ENCODE measurements around the gene ADK. TPM values are rescaled to one million over a fixed set of nuclear protein-coding genes. Genes with fewer than 3 reads are reported as not detected.
"Not testable (repeated sequence)": the region's sequence is repeated elsewhere in the genome, so short reads cannot be mapped to it uniquely, and the experiment has no call there.

The ADK gene
- total and polyA plus RNA-seq, 8 donors: 44.8 to 68.6 (median 57.5) TPM

DNA sequence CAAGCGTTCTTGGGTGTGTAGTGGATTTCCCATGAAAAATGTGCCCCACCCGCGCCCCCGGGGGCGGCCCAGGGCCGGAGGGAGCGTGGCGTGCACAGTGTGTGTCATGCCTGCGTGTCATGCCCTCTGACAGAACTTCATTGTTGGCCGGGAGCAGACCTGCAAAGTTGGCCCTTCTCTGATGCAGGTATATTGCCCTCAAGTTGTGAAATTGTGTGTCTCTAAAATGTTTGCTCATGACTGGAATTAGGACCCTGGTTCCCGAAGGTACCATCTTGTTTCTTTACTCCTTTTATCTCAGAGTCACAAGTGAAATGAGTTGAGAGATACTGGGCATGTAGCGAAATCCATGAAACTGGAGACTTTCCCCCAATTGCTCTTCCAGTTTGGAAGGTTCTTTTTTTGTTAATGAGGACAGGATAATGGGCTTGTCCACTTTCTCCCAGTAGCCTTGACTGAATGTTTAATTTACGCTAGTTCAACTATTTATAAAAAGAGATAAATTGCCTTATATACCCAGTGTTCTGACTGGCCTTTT is 26.2 kb downstream of the ADK start:
- ATAC-seq: peak; percentile 52
- Histone ChIP-seq H3K36me3 (no peaks in the 10 kb centered on the region), H3K9me3 (no peaks in the 10 kb centered on the region), H3K27ac (peak overlapping the region; percentile 88 to 95), H3K4me1 (peaks cover 5 to 35% of the 10 kb centered on the region in 2 donors), H3K4me3 (peak overlapping the region; percentile 75 to 89), H3K27me3 (no peaks in the 10 kb centered on the region)
- intact Hi-C loops (cut with DNase I): no loop called here
- TF ChIP-seq, protein P1, sequence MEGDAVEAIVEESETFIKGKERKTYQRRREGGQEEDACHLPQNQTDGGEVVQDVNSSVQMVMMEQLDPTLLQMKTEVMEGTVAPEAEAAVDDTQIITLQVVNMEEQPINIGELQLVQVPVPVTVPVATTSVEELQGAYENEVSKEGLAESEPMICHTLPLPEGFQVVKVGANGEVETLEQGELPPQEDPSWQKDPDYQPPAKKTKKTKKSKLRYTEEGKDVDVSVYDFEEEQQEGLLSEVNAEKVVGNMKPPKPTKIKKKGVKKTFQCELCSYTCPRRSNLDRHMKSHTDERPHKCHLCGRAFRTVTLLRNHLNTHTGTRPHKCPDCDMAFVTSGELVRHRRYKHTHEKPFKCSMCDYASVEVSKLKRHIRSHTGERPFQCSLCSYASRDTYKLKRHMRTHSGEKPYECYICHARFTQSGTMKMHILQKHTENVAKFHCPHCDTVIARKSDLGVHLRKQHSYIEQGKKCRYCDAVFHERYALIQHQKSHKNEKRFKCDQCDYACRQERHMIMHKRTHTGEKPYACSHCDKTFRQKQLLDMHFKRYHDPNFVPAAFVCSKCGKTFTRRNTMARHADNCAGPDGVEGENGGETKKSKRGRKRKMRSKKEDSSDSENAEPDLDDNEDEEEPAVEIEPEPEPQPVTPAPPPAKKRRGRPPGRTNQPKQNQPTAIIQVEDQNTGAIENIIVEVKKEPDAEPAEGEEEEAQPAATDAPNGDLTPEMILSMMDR (IDR thresholded peaks at IDR 0.05): no peak
- peak in 3 of 4 donors; percentile 34 to 83 (median 39) for DNase-seq

DNA sequence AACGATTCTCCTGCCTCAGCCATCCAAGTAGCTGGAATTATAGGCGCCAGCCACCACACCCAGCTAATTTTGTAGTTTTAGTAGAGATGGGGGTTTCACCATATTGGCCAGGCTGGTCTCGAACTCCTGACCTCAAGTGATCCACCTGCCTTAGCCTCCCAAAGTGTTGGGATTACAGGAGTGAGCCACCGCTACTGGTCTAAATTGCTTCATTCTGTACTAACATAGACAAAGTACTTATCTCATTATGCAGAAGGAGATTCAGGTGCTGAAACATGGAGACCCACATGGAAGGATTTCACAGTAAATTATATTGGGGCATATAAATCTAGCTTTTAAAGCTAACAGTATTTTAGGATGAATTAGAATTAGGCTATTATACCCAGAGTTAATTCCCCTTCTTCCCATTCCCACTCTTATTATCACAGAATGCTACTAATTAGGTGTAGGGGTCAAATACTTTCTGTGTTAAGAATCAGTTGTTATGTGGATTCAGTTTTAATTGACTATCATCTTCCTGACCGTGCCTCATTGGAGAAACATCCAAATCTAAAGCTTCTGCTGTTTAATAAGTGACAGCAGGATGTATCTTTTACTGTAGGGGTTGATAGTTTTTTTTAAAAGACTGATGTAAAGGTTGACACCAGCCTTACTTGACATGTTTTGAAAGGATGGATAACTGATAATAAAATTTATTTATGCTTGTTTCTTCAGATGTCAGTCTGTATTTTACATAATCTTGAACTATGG is 27.2 kb downstream of the ADK start:
- Histone ChIP-seq H3K27ac (no peak overlapping the region), H3K4me3 (peak overlapping the region in 1 of 2 donors; percentile 75), H3K9me3 (no peaks in the 10 kb centered on the region), H3K36me3 (no peaks in the 10 kb centered on the region), H3K4me1 (peaks cover 5 to 35% of the 10 kb centered on the region in 2 donors), H3K27me3 (no peaks in the 10 kb centered on the region)
- DNase-seq (no peak), ATAC-seq (no peak)
- intact Hi-C loops (cut with DNase I): no loop called here
- TF ChIP-seq, protein P1 (IDR thresholded peaks at IDR 0.05): no peak

DNA sequence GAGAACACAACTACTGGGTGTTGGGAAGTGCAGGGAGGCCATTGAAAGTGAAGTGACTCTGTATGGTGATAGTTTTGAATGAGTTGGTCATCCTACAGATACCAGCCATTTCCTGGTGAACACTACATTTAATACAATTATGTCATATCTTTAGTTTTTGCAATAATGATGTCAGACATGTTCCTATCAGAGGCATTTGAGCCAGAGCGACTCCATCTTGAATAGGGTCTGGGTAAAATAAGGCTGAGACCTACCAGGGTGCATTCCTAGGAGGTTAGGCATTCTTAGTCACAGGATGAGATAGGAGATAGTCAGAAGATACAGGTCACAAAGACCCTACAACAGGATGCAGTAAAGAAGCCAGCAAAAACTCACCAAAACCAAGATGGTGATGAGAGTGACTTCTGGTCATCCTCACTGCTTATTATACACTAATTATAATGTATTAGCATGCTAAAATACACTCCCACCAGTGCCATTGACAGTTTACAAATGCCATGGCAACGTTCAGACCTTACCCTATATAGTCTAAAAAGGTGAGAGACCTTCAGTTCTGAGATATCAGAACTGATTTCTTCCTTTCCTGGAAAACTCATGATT is 28.2 kb downstream of the ADK start:
- no peak overlapping the region for H3K4me3 ChIP-seq
- TF ChIP-seq, protein P1 (IDR thresholded peaks at IDR 0.05): no peak
- peaks cover 5 to 35% of the 10 kb centered on the region in 2 donors for H3K4me1 ChIP-seq
- no peak for DNase-seq
- H3K27me3 ChIP-seq: no peaks in the 10 kb centered on the region
- ATAC-seq: no peak
- intact Hi-C loops (cut with DNase I): no loop called here
- no peak overlapping the region for H3K27ac ChIP-seq
- no peaks in the 10 kb centered on the region for H3K36me3 ChIP-seq
- H3K9me3 ChIP-seq: no peaks in the 10 kb centered on the region

DNA sequence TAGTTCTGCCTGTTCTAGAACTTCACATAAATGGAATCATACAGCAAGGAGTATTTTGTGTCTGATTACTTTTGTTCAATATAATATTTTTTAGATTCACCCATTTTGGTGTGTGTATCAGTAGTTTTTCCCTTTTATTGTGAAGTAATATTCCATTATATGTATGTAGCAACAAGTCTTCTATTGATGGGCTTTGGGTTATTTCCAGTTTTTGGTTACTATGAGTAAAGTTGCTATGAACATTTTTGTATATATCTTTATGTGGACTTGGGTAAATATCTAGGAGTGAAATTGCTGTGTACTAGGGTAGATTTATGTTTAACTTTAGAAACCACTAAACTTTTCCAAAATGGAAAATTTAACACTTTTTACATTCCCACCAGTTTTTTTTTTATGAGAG is 35.7 kb downstream of the ADK start:
- H3K4me1 ChIP-seq: peaks cover 17 to 26% of the 10 kb centered on the region in 2 donors
- H3K27ac ChIP-seq: no peak overlapping the region
- ATAC-seq: no peak
- TF ChIP-seq, protein P1 (IDR thresholded peaks at IDR 0.05): no peak
- peak in 1 of 4 donors; percentile 65 for DNase-seq
- H3K27me3 ChIP-seq: no peaks in the 10 kb centered on the region
- intact Hi-C loops (cut with DNase I): no loop called here
- H3K9me3 ChIP-seq: no peaks in the 10 kb centered on the region
- no peak overlapping the region for H3K4me3 ChIP-seq
- no peaks in the 10 kb centered on the region for H3K36me3 ChIP-seq

DNA sequence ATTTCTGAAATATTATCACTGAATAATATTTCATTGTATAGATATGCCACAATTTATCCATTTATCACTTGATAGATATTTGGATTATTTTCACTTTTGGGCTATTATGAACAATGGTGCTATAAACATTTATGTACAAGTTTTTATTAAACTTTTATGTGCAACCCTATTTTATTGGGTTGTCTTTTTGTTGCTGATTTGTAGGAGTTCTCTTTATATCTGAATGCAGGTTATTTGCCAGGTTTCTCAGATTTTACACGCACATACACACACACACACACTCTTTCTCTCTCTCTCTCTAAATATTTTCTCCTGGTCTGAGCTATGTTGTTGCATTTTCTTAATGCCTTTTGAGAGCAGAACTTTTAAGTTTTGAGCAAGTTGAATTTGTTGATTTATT is 36.2 kb downstream of the ADK start:
- intact Hi-C loops (cut with DNase I): no loop called here
- peak overlapping the region in 1 of 2 donors; percentile 9 for H3K27ac ChIP-seq
- no peaks in the 10 kb centered on the region for H3K9me3 ChIP-seq
- H3K4me1 ChIP-seq: peaks cover 17 to 29% of the 10 kb centered on the region in 2 donors
- no peak overlapping the region for H3K4me3 ChIP-seq
- no peak for DNase-seq
- TF ChIP-seq, protein P1 (IDR thresholded peaks at IDR 0.05): no peak
- H3K27me3 ChIP-seq: no peaks in the 10 kb centered on the region
- ATAC-seq: no peak
- no peaks in the 10 kb centered on the region for H3K36me3 ChIP-seq

DNA sequence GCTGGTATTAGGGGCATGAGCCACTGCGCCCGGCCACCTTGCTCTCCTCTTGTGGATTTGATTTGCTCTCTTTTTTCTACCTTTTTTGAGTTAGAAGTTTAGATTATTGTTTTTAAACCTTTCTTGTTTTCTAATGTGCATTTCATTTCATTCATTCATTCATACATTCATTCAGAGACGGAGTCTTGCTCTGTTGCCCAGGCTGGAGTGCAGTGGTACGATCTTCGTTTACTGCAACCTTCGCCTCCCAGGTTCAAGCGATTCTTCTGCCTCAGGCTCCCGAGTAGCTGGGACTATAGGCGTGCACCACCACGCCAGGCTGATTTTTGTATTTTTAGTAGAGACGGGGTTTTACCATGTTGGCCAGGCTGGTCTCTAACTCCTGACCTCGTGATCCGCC is 37.6 kb downstream of the ADK start:
- H3K27me3 ChIP-seq; intact Hi-C loops (cut with DNase I); H3K4me3 ChIP-seq; H3K9me3 ChIP-seq; DNase-seq; H3K36me3 ChIP-seq; ATAC-seq: not testable (repeated sequence)
- peaks cover 17 to 29% of the 10 kb centered on the region in 2 donors for H3K4me1 ChIP-seq
- H3K27ac ChIP-seq: peak overlapping the region in 1 of 2 donors; percentile 87
